ENCODE measurements around the gene ATP4B. TPM values are rescaled to one million over a fixed set of nuclear protein-coding genes. Genes with fewer than 3 reads are reported as not detected.

Gene ATP4B
- total and polyA plus RNA-seq, 2 of the 8 experiments (the other 6 are each of a cell fraction or from before 2014, with no cell fraction given), result 0.05 TPM; not detected in 1

DNA sequence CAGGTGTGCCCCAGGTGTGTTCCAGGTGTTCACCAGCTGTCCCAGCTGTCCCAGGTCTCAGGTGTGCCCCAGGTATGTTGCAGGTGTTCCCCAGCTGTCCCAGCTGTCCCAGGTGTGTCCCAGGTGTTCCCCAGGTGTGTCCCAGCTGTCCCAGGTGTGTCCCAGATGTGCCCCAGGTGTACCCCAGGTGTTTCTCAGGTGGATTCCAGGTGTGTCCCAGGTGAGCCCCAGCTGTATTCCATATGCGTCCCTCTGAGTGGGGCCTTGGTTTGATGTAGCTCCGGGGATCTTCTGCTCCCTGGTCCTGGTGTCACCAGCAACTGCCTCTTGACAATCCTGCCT lies 8.3 kb upstream of the ATP4B start (continued):
- TF ChIP-seq, protein P1, sequence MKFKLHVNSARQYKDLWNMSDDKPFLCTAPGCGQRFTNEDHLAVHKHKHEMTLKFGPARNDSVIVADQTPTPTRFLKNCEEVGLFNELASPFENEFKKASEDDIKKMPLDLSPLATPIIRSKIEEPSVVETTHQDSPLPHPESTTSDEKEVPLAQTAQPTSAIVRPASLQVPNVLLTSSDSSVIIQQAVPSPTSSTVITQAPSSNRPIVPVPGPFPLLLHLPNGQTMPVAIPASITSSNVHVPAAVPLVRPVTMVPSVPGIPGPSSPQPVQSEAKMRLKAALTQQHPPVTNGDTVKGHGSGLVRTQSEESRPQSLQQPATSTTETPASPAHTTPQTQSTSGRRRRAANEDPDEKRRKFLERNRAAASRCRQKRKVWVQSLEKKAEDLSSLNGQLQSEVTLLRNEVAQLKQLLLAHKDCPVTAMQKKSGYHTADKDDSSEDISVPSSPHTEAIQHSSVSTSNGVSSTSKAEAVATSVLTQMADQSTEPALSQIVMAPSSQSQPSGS (IDR thresholded peaks at IDR 0.05; ENCODE audit: low read length), result no peak
- TF ChIP-seq SUZ12 (IDR thresholded peaks at IDR 0.05; ENCODE audit: low read length) (no peak), RAD21 (IDR thresholded peaks at IDR 0.05 in 1 of 2, conservative IDR thresholded peaks at IDR 0.05 in 1 of 2; ENCODE audit: low read depth in 2 of 2, low read length in 2 of 2) (no peak), BCL11A (IDR thresholded peaks at IDR 0.05; ENCODE audit: low read depth in 2 of 2, low read length in 2 of 2) (no peak)

Measured in H1 (cell line).